Measurements from ENCODE around the gene DNLZ. TPM values are rescaled to one million over a fixed set of nuclear protein-coding genes. Genes with fewer than 3 reads are reported as not detected.

The DNLZ gene
- polyA plus RNA-seq, 1 of the 3 experiments (the other 2 are of a cell fraction), result 40.6 TPM

- TF ChIP-seq EP300 (IDR thresholded peaks at IDR 0.05; ENCODE audit: borderline replicate concordance in 1 of 2, low read depth in 1 of 2, low read length in 1 of 2) (no peak), FOXJ3 (CRISPR knock-in tag; IDR thresholded peaks at IDR 0.05) (no peak), PBX3 (IDR thresholded peaks at IDR 0.05) (no peak), NFIC (IDR thresholded peaks at IDR 0.05; ENCODE audit: borderline replicate concordance) (no peak), RAD21 (IDR thresholded peaks at IDR 0.05; ENCODE audit: low read length) (no peak)
Measured at GRCh38 chr9:136403915-136404800, 40.6 kb upstream of the DNLZ start (continued).

- Histone ChIP-seq H3F3A (replicated peaks; ENCODE audit: insufficient read depth) (peaks cover 19% of the 10 kb centered on the region), H3K4me1 (ENCODE audit: control insufficient read depth in 1 of 2, insufficient read depth in 2 of 2, low read depth in 1 of 2, low read length in 1 of 2) (peaks cover 3 to 14% of the 10 kb centered on the region in 2 experiments; a peak in 2 of 4 replicates), H3K27me3 (ENCODE audit: insufficient read depth) (no peaks in the 10 kb centered on the region), H3K9ac (no peak overlapping the region), H3K36me3 (replicated peaks in 1 of 2; ENCODE audit: control insufficient read depth in 1 of 2, insufficient read depth in 2 of 2, low read length in 1 of 2) (peaks cover 13 to 62% of the 10 kb centered on the region in 2 experiments), H3K4me2 (no peak overlapping the region), H3K9me2 (no peaks in the 10 kb centered on the region), H3K79me2 (ENCODE audit: insufficient read depth) (peaks cover 20% of the 10 kb centered on the region), H3K9me3 (no peaks in the 10 kb centered on the region), H4K20me1 (ENCODE audit: insufficient read depth) (peaks cover 4% of the 10 kb centered on the region; the same call in 1 of the 2 replicates), H3K4me3 (ENCODE audit: low read depth in 2 of 2, low read length in 1 of 2) (no peak overlapping the region), H3K27ac (ENCODE audit: low read depth in 2 of 2, low read length in 1 of 2) (no peak overlapping the region), H2AFZ (ENCODE audit: low read depth) (no peak overlapping the region)
- WGBS (ENCODE audit: low lambda C conversion rate), result 98% methylated on average over 4 of the region's 5 CpGs
- CTCF ChIA-PET, result no interaction called here
- TF ChIP-seq USF1 (IDR thresholded peaks at IDR 0.05; ENCODE audit: borderline replicate concordance, low read depth), result no peak
- no peak for TF ChIP-seq MAX (IDR thresholded peaks at IDR 0.05; ENCODE audit: low read depth)
- POLR2A ChIA-PET, result no interaction called here
- no peak for DNase-seq
Measured at GRCh38 chr9:136403538-136403914, 40.0 kb upstream of the DNLZ start.

- Histone ChIP-seq H3K4me1 (ENCODE audit: control insufficient read depth in 1 of 2, insufficient read depth in 2 of 2, low read depth in 1 of 2, low read length in 1 of 2) (peaks cover 3 to 19% of the 10 kb centered on the region in 2 experiments; a peak in 2 of 4 replicates), H3K27ac (ENCODE audit: low read depth in 2 of 2, low read length in 1 of 2) (no peak overlapping the region), H3K4me2 (no peak overlapping the region), H3K9me3 (no peaks in the 10 kb centered on the region), H3K79me2 (ENCODE audit: insufficient read depth) (peaks cover 24% of the 10 kb centered on the region), H3K36me3 (replicated peaks in 1 of 2; ENCODE audit: control insufficient read depth in 1 of 2, insufficient read depth in 2 of 2, low read length in 1 of 2) (peaks cover 18 to 65% of the 10 kb centered on the region in 2 experiments), H3K9me2 (no peaks in the 10 kb centered on the region), H3F3A (replicated peaks; ENCODE audit: insufficient read depth) (peaks cover 19% of the 10 kb centered on the region), H3K27me3 (ENCODE audit: insufficient read depth) (no peaks in the 10 kb centered on the region), H4K20me1 (ENCODE audit: insufficient read depth) (peaks cover 5% of the 10 kb centered on the region; the same call in 1 of the 2 replicates), H3K4me3 (ENCODE audit: low read depth in 2 of 2, low read length in 1 of 2) (no peak overlapping the region), H3K9ac (no peak overlapping the region), H2AFZ (ENCODE audit: low read depth) (no peak overlapping the region)
- no peak for TF ChIP-seq TAF1 (IDR thresholded peaks at IDR 0.05; ENCODE audit: borderline replicate concordance, low read depth, low read length)
- TF ChIP-seq USF1 (IDR thresholded peaks at IDR 0.05; ENCODE audit: borderline replicate concordance, low read depth), result no peak
- ChIA-PET CTCF (interaction anchor here (1.8 to 6.8 kb wide), 6 partner anchors 7 to 89 kb away, joined by 7 to 42 read pairs (median 24); partner anchors contain the start of genes CARD9, DNLZ, ENTR1 and PMPCA), POLR2A (interaction anchor here (1.1 to 1.4 kb wide), 2 partner anchors 20 to 56 kb away, joined by 3 to 4 read pairs; no protein-coding TSS in a partner anchor)
- no peak for DNase-seq
- WGBS (ENCODE audit: low lambda C conversion rate), result 70% methylated on average over 3 of the region's 13 CpGs
Measured at GRCh38 chr9:136402067-136402466, 38.5 kb upstream of the DNLZ start.

Measured in SK-N-SH (cell line).